ENCODE data around the gene PDZD2.

Gene PDZD2

GRCh38 chr5:31641575-31641974 is 2.6 kb downstream of the PDZD2 start:
- no peak overlapping the region for H3K27ac ChIP-seq (ENCODE audit: low read depth, low read length)
- no peaks in the 10 kb centered on the region for H3K79me2 ChIP-seq (ENCODE audit: control insufficient read depth, low read length)
- H3K4me2 ChIP-seq (ENCODE audit: low read length), result no peak overlapping the region
- H3F3A ChIP-seq (ENCODE audit: control insufficient read depth, insufficient read depth), result no peaks in the 10 kb centered on the region
- no peaks in the 10 kb centered on the region for H3K9me3 ChIP-seq (ENCODE audit: control insufficient read depth, insufficient read depth, low read length)
- H4K20me1 ChIP-seq (ENCODE audit: control insufficient read depth, insufficient read depth, low read depth, low read length), result no peaks in the 10 kb centered on the region
- H3K36me3 ChIP-seq (ENCODE audit: control insufficient read depth, low read length), result no peaks in the 10 kb centered on the region
- peaks cover 52% of the 10 kb centered on the region for H3K27me3 ChIP-seq (ENCODE audit: control insufficient read depth, low read length)
- H3K4me1 ChIP-seq (ENCODE audit: control insufficient read depth, low read length), result peaks cover 6% of the 10 kb centered on the region; the same call in 1 of the 2 replicates
- no peak overlapping the region for H3K4me3 ChIP-seq (ENCODE audit: low read length)
- no peaks in the 10 kb centered on the region for H3K9me2 ChIP-seq (replicated peaks; ENCODE audit: control insufficient read depth, low read length)
- TF ChIP-seq CTCF (IDR thresholded peaks at IDR 0.05; ENCODE audit: low read depth, low read length, poor library complexity, severe bottlenecking), result no peak
- TF ChIP-seq EZH2phosphoT487 (IDR thresholded peaks at IDR 0.05; ENCODE audit: borderline replicate concordance, low read length), result no peak

DNA sequence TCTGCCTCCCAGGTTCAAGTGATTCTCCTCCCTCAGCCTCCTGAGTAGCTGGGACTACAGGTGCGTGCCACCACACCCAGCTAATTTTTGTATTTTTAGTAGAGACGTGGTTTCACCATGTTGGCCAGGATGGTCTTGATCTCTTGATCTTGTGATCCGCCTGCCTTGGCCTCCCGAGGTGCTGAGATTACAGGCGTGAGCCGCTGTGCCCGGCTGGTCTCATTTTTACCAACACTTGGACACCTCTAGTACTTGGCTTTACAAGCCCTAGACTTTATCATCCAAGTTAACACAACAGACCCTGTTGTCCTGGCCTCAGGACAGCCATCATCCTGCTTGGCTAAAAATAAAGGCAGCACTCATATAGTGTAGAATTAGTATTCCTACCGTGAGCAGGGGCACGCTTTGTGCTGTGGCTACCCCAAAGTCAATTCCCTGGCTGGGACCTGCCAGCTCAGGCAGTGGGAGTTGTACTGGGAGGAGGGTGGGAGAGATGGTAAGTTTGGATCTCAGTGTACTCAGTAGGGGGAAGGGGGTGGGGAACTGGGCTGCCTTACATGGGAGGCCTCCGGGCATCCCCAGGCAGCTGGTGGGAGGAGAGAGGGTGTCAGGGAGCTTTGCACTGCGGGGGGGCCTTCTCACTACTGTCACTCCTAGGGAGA is 6.6 kb downstream of the PDZD2 start:
- H3K4me2 ChIP-seq (ENCODE audit: low read length), result no peak overlapping the region
- H3K36me3 ChIP-seq (ENCODE audit: control insufficient read depth, low read length), result no peaks in the 10 kb centered on the region
- H3K27me3 ChIP-seq (ENCODE audit: control insufficient read depth, low read length), result peaks cover 23% of the 10 kb centered on the region
- H3K9me2 ChIP-seq (replicated peaks; ENCODE audit: control insufficient read depth, low read length), result no peaks in the 10 kb centered on the region
- H3K4me3 ChIP-seq (ENCODE audit: low read length), result no peak overlapping the region
- no peaks in the 10 kb centered on the region for H3K4me1 ChIP-seq (ENCODE audit: control insufficient read depth, low read length)
- H4K20me1 ChIP-seq (ENCODE audit: control insufficient read depth, insufficient read depth, low read depth, low read length), result no peaks in the 10 kb centered on the region
- no peaks in the 10 kb centered on the region for H3K79me2 ChIP-seq (ENCODE audit: control insufficient read depth, low read length)
- no peak overlapping the region for H3K27ac ChIP-seq (ENCODE audit: low read depth, low read length)
- TF ChIP-seq EZH2phosphoT487 (IDR thresholded peaks at IDR 0.05; ENCODE audit: borderline replicate concordance, low read length) (no peak), CTCF (IDR thresholded peaks at IDR 0.05; ENCODE audit: low read depth, low read length, poor library complexity, severe bottlenecking) (no peak)
- no peaks in the 10 kb centered on the region for H3K9me3 ChIP-seq (ENCODE audit: control insufficient read depth, insufficient read depth, low read length)
- H3F3A ChIP-seq (ENCODE audit: control insufficient read depth, insufficient read depth), result no peaks in the 10 kb centered on the region

DNA sequence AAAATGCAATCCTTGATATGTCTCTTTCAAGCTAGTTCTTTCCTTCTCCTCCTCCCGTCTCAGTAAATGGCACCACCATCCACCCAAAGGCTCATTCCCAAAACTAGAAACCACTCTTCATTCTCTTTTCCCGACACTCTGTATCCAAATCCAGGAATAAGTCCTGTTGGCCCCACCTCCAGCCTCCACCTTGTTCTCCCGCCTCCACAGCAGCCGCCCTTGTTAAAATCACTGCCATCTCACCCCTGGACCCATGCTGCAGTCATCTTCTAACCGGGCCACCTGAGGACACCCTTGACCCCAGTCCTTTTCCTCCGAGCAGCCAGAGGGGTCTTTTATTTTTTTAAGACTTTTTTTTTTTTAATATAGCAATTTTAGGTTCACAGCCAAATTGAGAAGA is 9.4 kb downstream of the PDZD2 start:
- Histone ChIP-seq H3K79me2 (ENCODE audit: control insufficient read depth, low read length) (no peaks in the 10 kb centered on the region), H3K27me3 (ENCODE audit: control insufficient read depth, low read length) (peaks cover 1% of the 10 kb centered on the region; the same call in 1 of the 2 replicates), H3K4me1 (ENCODE audit: control insufficient read depth, low read length) (no peaks in the 10 kb centered on the region), H3K27ac (ENCODE audit: low read depth, low read length) (no peak overlapping the region), H3K4me2 (ENCODE audit: low read length) (no peak overlapping the region), H3K36me3 (ENCODE audit: control insufficient read depth, low read length) (no peaks in the 10 kb centered on the region), H3K9me2 (replicated peaks; ENCODE audit: control insufficient read depth, low read length) (no peaks in the 10 kb centered on the region), H3K9me3 (ENCODE audit: control insufficient read depth, insufficient read depth, low read length) (no peaks in the 10 kb centered on the region), H3K4me3 (ENCODE audit: low read length) (no peak overlapping the region), H4K20me1 (ENCODE audit: control insufficient read depth, insufficient read depth, low read depth, low read length) (no peaks in the 10 kb centered on the region), H3F3A (ENCODE audit: control insufficient read depth, insufficient read depth) (no peaks in the 10 kb centered on the region)
- TF ChIP-seq EZH2phosphoT487 (IDR thresholded peaks at IDR 0.05; ENCODE audit: borderline replicate concordance, low read length) (no peak), CTCF (IDR thresholded peaks at IDR 0.05; ENCODE audit: low read depth, low read length, poor library complexity, severe bottlenecking) (no peak)

All from DOHH2 (cell line).